Inflammatory macrophage (primary cell): ENCODE measurements around the gene PPP2R2D.

Source experiments
- DNase-seq, 2 donors: peaks; one replicate each; pipeline ENCODE4 v3.0.0-alpha.2; 2020 to 2022
- total RNA-seq, 18 experiments: gene quantifications; one replicate each; lab custom pipeline; 2026; ENCODE audit warnings: mixed read lengths in 6 of 18, inconsistent platforms in 2 of 18; lab: John Stamatoyannopoulos, UW

Gene PPP2R2D
- 28.7 to 53.3 (median 41.8) reads per million in 18 experiments for total RNA-seq

GRCh38 chr10:131900350-131901152, at the start of gene PPP2R2D:
Gene PPP2R2D, plus strand, starts transcription at chr10:131901008. Its CDS starts 141 bp downstream, at chr10:131901149.
- peak; percentile 89 to 95 for DNase-seq

- no peak for DNase-seq
Observed at GRCh38 chr10:131851346-131851745, 49.5 kb upstream of the PPP2R2D start.

- DNase-seq, result no peak
Observed at GRCh38 chr10:131852176-131852822, 48.5 kb upstream of the PPP2R2D start.

GRCh38 chr10:131852823-131853609, 47.8 kb upstream of the PPP2R2D start:
- no peak for DNase-seq

GRCh38 chr10:131853610-131853964, 47.2 kb upstream of the PPP2R2D start:
- no peak for DNase-seq

- DNase-seq, result no peak
Observed at GRCh38 chr10:131854579-131855335, 46.1 kb upstream of the PPP2R2D start.

- no peak for DNase-seq
Observed at GRCh38 chr10:131855461-131856401, 45.1 kb upstream of the PPP2R2D start.

GRCh38 chr10:131856441-131857094, 44.2 kb upstream of the PPP2R2D start:
- no peak for DNase-seq

- DNase-seq, result no peak
Observed at GRCh38 chr10:131857156-131858117, 43.4 kb upstream of the PPP2R2D start.

- DNase-seq, result no peak
Observed at GRCh38 chr10:131858118-131858515, 42.7 kb upstream of the PPP2R2D start.

GRCh38 chr10:131858583-131859340, 42.0 kb upstream of the PPP2R2D start:
- DNase-seq, result no peak

GRCh38 chr10:131859341-131860020, 41.3 kb upstream of the PPP2R2D start:
- DNase-seq, result no peak

GRCh38 chr10:131860311-131860710, 40.5 kb upstream of the PPP2R2D start:
- no peak for DNase-seq

GRCh38 chr10:131860806-131861440, 39.9 kb upstream of the PPP2R2D start:
- no peak for DNase-seq

GRCh38 chr10:131862548-131862947, 38.3 kb upstream of the PPP2R2D start:
- DNase-seq, result no peak

- no peak for DNase-seq
Observed at GRCh38 chr10:131865223-131865917, 35.4 kb upstream of the PPP2R2D start.

- no peak for DNase-seq
Observed at GRCh38 chr10:131866673-131867072, 34.1 kb upstream of the PPP2R2D start.
